ENCODE measurements around the gene PXDN. TPM values are rescaled to one million over a fixed set of nuclear protein-coding genes. Genes with fewer than 3 reads are reported as not detected.

PXDN gene
- total RNA-seq, 1 donor from 2014 or later, result 206 TPM

DNA sequence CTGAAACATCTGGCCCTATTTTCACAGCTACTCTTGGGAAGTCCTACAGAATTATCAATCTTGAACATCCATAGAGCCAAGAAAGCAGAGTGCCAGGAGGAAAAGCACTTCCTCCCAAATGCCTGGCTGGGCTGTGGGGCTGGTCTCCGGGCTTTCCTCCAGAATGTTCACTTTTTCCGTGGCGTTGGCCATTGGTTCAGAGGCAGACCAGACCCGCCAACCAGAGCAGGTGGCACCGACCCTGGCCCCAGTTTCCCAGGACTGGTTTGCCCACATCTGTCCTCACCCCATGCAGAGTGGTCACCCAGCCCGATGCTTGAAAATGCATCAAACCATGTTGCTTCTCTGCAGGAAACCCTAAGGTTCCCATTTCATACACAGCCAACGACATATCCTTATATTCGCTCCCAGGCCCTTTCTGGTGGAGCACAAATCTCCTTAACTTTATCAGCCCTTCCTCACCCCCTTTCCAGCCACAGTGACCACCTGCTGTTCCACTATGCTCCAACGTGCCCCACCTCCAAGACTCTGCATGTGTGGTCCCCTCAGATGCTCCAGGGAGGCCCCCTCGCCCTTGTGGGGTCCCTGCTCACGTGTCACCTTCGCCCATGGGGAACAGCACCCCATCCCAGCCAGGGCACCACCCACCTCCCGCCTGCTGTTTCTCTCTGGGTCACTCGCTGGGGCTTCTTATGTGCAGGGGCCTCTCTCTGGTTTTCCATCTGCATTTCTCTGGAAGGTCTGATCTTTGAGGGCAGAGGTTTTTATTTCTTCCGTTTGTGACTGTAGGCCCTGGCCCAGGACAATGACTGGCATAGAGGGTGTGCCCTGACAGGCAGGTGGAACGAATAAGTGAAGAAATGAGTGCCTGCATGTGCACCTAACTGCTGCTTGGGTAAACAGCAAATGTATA is 92.9 kb downstream of the PXDN start:
- no peak for DNase-seq (ENCODE audit: low spot score)

DNA sequence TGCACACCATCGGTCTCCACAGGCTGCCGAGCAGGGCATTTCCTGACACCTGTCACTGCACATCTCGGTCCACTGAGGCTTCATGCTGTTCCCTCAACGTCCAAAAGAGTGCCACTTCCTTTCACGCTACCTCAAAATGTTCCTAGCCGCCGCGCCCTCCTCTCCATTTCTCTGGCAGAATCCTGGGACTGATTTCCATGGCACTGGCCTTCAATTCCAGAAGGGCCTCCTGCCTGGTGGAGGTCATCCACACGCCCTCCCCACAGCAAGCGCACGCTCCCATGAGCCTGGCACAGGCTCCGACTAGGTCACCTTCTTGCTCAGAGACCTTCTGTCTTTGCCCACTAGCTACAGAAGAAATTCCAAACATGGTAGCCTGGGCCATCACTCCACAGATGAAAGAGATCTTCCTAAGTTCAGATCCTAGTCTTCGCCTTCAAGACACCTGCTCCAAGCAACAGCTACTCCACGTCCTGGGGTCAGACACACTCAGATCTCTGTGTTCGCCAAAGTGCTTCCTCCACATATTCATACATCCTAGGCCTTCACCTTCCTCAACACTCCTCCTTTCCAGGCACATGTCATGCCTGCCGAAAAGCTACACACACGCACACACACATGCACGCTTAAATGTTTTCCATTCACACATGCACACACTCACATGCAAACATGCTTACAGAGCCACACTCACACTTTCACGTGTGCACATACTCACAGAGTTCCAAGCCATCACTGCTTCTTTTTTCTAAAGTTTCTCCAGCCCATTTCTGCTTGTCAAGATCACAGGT is 94.0 kb downstream of the PXDN start:
- DNase-seq (ENCODE audit: low spot score), result no peak

DNA sequence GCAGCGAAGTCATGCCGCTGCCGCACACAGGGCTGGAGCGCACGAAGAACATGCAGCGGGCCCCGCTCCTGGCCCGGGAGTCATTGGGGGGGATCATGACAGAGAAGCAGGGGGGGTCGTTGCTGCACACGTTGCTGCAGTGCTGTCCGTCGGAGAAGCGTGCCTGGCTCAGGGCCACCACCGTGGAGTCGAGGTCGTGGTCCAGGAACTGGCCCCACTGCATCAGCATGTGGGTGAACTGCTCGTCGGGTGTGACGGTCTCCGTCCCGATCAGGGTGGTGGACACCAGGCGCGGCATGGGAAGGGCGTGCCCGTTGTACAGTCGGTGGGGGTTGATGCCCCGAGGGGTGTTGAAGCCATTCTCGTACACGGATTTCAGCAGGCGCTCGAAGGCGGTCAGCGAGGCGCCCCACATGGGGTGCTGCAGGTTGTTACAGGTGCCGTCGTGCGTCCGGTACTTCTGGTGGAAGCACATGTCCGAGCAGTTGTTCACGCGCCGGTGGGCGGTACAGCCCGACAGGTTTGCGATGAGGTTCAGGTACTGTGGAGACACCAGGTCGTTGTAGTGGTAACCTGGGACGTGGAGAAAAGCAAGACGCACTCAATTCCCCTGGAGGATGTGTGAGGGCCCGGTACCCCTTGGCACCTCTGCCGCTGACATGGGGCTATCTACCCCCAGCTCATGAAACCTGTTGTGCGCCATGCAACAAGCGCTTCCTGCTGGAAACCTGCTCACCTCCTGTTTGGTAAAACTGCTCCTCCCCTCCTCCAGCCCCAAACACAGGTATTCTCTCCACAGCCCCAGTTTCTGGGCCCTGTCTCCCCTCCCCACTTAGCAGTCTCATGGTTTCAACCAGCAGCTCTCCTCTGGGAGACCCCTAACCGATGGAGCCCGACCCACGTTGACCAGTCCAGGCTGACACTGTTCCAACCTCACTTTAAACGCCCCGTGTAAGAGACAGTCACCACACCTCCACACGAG is 94.9 kb downstream of the PXDN start:
- DNase-seq (ENCODE audit: low spot score), result no peak

DNA sequence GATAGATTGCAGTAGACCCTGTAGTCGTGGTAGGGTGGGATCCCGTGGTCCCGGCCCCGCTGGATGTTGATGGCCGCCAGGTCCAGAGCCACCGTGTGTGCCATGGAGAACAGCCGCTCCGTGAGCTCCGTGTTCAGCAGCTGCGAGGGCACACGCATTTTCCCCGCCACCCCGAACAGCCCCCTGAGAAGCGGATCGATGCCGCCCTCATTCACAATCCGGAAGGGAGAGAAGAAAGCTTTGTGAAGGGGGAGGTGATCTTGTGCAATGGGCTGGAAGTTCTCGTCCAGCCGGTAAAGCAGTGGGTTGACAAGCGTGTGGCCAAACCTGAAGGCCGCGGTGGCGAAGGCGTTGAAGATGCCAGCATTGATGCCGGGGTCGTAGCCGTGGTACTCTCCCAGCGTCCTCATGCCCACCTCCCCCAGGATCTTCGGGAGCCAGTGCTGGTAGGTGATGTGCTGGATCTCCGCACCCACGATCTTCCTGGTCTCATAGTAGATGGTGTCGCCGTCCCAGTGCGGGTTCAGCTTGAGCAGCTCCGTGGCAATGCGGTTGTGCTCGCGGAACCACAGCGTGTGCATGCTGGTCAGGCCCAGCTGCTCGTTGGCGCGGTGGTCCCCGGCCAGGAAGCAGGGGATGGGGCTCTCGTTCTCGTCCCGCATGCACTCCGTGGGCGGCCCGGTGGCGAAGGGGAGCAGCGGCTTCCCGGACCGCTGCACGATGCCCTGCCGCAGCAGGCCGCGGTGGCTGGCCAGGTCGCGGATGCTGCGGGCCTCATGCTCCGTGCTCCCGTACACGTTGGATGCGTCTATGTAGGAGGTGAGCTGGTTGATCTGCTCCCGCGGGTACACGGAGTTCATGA is 95.8 kb downstream of the PXDN start:
- DNase-seq (ENCODE audit: low spot score), result no peak

DNA sequence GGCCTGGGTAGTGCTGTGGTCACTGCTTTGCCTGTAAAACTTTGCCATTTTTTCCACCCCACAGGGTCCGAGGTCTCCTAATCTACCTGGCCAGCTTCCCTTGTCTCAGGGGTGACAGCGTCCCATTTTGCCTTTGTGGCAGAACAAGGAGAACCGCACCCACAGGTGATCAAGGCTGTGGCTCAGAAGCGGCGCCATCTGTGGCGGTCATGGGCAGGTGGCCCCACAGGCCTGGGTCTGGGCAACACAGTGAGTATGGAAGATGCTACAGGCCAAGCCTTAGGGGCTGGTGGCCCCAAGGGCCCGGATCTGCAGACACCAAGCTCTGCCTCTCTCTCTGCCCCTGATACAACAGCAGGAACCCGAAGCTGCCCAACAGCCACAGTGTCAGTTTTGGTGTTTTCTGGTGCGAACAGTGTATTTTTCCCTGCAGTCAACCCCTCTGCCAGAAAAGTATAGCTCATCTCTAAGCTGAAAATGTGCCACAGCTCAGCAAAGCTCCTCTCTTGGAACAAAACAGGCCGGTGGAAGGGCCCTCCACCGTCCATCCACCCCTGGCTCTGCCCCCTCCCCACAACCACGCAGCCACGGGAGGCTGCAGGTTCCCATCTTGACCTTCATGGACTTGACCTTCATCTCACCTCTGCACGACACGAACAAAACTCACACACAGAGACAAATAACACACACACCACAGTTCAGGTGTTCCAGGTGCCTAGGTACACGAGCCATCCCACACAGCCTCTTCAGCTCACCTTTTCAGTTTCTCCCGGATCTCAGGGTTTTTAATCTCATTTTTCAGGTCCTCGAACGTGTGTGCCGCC is 96.7 kb downstream of the PXDN start:
- no peak for DNase-seq (ENCODE audit: low spot score)

DNA sequence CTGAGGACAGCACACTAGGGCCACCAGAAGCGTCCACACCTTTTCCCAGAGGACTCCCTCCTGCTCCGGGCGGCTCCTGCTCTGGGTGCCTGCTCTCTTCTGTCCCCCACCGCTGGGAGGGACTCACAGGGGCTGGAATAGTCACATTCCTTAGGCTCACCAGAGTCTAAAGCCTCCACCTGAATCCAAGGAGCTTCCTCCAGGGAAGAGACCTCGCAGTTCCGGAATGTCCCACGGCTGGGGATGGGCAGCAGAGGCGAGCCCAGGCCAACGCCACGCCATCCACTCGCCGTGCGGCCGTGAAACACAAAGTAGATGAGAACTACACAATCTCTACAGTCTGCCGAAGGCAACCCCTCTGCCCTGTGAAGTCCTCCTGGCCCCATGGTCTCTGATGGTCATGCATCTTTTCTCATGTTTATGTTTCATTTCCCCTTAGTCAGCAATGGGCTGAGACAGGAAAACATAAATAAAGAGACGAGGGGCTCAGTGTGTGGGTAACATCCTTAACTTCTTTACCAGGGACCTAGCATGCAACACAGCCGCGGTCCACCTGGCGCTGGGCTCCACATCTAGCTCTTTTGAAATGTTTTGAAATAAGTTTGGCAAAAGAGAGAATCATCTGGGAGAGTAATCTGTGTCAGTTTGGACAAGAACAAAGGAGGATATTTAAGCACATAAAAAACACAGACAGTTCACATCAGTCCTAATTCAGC is 98.4 kb downstream of the PXDN start:
- DNase-seq (ENCODE audit: low spot score), result no peak

DNA sequence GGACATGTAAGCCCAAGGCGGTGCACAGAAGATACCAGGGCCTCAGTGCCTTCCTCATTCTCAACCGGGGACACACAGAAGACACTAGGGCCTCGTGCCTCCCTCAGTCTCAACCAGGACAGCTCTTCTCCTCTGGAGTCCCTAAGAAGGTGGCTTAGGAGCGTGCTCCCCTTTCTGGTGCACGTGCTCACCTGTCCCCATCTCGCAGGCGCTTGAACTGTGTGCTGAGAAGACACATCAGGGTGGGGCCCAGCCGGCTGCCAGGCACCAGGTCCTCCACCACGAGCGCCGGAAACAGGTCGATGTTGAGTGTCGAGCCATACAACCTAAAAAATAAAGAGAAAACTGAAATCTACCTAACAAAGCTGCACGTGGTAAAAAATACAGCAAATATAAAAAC is 99.9 kb downstream of the PXDN start:
- no peak for DNase-seq (ENCODE audit: low spot score)

DNA sequence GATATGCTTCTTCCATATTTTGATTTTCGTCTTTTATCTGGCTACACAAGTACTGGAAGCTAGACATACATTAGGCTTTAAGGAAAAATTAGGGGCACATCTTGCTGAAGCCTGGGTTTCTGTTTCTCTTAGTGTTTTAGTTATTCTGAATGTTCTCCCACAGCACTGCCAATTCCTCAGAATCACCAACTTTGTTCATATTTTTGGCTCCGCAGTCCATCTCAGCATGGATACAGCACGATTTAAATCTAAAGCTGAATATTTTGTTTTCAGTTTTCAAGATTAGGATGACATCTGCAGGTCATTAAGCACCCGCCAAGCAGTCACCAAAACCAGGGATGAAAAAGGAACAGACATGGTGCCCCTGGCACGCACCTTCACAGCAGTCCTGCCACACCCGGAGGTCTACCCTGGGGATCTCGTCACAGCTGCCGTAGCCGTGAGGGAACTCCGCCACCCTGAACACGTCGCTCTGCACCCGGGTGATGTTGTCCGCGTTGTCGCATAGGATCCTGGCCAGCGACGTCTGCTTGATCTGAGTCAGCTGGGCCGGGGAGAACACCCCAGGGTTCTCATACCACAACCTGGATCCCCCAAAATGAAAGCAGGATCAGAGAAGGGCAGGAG is 101.2 kb downstream of the PXDN start:
- no peak for DNase-seq (ENCODE audit: low spot score)

DNA sequence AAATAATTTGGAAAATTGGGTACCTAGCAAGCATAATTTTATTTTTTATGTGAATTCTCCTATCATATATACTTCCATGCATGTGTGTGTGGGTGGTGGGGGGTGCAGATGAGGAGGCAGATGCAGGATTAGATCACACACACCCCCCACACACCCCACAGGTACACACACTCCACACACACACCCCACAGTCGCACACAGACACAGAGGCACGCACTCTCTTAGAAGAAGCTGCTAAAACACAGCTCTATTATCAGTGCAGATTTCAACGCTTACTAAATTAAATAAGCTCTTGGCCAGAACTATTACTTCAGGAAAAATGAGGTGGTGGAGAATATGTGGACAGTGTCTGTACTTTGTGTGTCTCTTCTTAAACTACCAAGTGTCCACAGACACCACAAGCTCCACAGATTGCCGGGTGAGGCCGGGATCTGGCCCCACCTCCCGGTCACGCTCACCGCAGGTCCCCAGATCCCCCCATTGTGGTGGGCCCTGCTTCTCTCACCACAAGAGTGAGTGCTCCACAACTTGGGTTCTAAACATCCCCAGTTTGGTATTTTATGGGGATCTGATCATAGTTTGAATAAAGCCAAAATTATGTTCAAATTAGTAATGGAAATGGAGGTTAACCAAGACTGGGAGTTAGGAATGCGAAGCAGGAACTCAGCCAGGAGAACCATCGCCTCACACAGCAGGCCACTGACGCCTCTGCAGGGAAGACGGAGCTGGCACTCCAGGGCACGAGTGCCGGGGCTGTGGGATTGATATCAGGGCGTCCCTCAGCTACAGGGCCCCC is 102.1 kb downstream of the PXDN start:
- no peak for DNase-seq (ENCODE audit: low spot score)

DNA sequence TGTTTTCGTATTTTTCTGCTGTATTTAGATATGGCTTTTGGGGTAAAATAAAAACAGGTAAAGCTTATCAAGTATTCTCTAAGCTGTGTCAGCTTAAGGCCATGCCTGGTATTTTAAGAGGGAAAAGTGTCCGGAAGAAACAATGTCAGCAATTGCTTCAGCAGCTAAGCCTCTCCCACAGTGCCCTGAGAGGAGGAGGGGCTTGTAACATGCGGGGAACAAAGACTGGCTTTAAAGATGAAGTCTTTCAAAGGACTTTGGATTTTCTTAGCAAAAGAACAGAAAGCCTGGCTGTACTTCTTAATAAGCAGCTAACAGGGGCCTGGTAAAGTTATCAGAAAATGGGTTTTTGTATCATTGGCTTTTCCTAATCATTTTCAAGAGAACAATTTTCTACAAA is 102.8 kb downstream of the PXDN start:
- DNase-seq (ENCODE audit: low spot score), result peak; percentile 30

DNA sequence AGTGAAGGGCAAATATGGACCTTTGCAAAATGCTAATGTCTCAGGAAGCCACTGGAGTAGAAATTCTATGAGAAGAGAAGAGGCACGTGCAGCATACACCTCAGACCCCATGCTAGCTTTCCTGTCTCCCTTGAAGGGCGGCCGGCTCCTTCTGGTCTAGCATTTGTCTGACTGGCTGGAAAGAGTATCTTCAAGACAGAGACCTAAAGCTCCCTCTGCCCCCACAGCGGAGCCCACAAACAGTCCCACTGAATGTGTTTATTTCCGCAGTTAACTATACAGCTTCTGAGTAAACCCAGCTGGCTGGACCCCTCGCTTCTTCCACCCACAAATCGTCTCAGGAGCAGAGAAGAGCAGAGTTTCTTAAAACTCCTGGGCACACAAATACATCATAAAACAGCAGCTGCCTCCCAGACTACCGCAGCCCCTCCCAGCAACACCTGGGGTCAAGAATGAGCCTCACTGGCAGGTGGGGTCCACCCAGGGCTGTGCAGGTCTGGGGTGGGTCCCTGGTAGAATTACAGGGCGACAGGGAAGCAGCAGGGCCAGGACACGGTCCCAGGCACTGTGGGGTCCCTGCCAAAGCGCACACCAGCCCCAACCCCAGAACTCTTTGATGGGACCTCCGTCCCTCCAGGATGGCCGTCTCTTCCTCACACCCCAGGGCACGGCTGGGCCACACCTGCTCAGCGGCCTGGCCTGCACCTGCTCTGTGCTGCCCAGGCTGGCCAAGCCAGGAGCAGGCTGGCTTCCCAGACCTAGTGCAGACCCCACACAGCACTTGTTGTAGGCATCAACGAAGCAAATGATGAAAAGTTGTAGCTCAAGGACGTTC is 103.8 kb downstream of the PXDN start:
- DNase-seq (ENCODE audit: low spot score), result no peak

DNA sequence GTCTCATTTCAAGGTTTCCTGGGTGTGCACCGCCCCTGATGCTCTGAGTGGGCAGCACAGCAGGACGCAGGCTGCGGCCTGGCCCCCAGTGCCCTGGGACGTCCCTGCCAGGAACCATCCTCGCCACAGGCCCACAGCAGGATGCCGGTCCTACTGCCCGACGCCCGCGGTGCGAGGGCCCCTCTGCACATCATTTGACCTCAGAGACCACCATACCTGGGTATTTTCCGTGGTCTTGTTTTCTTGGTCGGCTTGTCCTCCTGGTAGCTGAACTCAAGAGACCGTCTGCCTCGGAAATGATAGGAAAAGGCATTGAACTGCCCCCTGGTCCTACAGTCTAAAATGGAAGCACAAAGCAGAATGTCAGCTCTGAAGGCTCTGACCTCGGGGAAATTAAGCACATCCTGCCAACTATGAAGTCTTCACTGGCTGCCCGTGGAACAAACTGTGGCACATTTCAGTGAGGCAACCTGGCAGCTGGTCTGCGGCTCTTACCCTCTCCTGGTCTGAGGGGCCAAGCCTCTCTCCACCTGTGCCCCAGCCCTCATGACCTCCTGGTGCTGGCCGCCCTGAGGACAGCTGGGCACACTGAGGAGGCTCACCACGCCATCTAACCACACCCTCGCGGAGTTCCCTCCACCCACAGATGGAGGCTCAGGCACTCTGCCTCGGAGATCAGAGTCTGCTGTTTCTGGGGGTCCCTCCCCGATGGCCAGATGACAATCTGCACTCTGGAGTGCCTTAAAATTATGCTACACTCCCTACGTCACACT is 105.0 kb downstream of the PXDN start:
- no peak for DNase-seq (ENCODE audit: low spot score)

DNA sequence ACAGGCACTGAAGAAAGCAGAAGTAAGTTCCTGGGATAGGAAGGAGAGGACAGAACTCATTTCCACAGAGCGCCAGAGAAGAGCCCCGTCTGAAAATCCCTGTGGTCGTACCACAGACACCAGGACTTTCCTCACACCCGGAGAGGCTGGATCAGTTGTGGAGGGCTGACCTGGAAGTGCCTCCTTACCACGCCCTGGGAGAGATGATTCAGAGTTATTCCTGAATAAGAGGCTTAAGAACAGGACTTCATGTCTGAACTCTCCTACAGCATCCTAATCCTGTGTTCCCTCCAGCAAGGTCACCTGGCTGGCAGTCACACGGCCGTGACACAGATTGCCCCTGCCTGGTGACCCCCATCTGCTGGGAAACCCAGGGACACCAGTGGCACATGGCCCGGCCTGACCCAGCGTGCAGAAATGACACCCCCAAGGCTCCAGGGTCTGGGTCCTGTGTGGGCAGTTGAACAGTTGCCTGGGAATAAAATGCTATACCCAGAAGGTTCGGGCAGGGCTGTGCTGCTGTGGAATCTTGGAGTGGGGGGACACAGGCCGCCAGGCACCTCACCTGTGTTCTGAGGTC is 105.9 kb downstream of the PXDN start:
- DNase-seq (ENCODE audit: low spot score), result no peak

DNA sequence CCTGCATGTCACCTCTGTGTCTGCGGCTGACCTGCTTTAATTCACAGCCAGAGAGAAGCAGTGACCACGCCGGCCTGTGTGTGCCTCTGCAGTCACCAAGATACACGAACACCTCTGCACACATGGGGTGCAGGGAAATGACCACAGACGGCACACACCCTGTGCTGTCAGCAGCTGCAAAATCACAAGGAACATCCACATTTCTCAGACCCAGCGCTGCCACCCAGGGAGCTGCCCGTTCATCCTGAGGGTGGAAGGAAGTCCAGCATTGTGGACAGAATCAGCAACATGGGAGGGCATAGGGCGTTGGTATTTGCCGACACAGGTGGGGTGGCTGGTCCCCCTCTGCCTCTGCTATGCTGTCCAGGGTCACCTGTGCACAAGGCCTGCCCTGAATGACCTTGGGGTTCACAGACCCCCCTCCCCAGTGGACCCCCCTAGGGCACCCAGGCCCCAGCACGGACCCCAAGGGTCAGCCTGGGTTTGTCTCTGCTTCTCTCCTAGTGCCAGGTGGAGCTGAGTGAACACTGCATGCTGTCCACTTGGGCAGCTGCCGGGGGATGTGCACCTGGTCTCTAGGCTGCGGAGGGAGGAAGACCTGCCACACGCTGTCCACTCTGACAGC is 107.4 kb downstream of the PXDN start:
- no peak for DNase-seq (ENCODE audit: low spot score)

DNA sequence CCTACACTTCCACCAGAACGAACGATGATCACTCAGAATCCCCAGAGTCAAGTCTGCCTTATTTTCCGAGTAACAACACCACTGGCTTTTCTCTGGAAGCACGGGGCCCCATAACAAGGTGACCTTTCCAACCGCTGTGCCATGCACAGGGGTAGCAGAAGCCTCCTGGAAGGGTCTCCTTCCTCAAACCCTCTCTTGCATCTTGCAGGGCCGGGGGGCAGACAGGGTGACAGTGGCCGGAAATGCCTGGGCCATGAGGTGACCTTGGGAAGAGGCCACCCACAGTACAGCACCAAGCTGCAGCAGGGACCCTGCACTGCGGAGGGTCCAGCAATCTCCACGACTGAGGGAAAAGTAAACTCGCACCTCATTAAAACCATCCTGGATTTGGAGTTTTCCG is 108.5 kb downstream of the PXDN start:
- DNase-seq (ENCODE audit: low spot score), result no peak
